Skeletal muscle cell (primary cell): ENCODE measurements around the gene B4GALT1.

ENCODE experiments used
- DNase-seq: peaks from one replicate; pipeline ENCODE4 v3.0.0-alpha.2; 2010; ENCODE audit warnings: low read depth
- H3K4me3 ChIP-seq: 2 replicates; pipeline ENCODE4 v1.5.1; 2011; ENCODE audit warnings: low read depth, mild to moderate bottlenecking, control low read depth, low read length, moderate library complexity

Gene B4GALT1

DNA sequence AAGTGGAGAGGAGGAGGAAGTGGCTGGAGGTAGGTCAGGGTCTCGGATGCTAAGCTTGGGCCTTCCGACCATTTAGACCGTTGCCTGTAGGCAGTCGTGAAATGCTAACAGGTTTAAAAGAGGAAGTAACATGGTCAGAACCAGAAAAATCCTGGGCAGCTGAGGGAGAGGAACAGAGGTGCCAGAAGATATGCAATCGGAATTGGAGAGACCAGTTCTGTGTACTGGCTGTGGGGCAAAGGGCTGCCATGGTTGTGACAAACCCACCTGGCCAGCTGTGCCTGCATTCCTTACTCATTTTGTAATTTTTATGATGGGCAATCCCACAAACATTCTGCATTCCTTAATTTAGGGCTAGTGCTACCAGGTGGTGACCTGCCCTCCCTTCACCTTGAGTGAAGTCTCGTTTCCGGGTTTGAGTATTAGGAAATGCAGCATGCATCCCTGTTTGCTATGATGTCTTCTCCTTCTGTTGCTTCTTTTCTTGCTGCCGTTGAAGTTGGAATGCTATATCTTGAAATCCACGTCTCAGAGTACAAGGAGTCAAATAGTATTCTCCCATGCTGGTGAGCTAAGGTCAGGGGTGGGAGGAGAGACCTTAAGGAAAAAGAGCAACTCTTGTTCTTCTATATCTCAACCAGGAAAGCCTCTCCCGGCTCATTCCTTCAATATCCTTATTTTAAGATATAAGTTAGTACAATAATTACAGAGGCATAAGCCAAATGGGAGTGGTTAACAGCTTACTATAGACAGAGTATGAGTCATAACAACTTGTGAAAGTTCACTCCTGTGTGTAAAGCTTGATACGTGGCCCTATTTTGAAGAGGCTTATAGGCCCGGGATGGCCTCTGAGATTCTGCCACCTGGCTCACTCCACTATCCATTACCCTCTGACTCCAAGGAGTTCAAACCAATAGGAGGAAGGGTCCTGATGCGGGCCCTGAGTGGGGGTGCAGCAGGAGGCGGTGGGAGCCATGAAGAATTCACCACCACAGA, 37.0 kb downstream of the B4GALT1 start:
- DNase-seq = peak; percentile 51
- no peak overlapping the region for H3K4me3 ChIP-seq

DNA sequence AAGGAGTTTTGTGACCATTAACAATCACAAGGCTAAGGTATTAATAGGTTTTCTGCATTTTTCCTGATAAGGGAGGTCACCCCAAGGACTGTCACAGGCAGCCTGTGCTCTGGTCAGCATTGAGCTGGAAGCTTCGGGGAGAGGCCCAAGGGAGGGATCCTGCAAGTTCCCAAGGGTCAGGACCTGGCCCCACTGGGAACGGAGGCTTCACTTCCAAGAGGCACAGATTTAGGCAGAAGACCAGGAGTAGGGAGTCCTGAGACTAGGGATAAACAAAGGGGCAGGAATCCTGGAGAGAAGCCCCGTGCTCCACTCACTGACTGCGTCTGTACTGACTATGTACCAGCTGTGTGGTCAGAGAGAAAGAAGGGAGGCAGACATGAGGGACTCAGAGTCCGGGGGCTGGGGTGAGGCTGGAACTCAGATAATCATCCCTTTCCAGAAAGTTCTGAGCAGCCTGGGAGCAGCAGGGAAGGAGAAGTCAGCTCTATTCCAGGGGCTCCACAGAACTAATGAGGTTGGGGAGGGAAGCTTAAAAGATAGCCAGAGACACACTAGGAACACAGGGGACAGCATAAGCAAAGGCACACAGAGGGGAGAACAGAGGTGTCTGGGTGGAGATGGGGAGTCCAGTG, 37.8 kb downstream of the B4GALT1 start:
- H3K4me3 ChIP-seq = no peak overlapping the region
- DNase-seq = no peak

DNA sequence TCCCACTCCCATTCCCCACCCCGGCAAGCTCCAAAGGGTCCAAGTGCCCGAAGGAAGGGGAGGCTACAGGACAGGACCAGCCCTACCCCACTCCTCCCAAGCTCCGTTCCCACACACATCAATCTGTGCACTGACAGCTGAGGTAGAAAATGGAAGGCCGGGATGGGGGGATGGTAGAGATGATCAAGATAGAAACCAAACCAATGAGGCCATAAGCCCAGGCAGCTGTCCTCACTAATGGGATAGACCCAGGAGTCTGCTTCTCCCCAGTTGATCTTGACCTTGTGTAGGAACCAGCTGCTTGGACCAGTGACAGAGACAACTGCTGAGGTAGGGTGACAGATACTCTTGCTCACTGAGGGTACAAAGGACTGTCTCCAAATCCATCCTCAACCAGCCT, 38.6 kb downstream of the B4GALT1 start:
- H3K4me3 ChIP-seq = no peak overlapping the region
- no peak for DNase-seq

DNA sequence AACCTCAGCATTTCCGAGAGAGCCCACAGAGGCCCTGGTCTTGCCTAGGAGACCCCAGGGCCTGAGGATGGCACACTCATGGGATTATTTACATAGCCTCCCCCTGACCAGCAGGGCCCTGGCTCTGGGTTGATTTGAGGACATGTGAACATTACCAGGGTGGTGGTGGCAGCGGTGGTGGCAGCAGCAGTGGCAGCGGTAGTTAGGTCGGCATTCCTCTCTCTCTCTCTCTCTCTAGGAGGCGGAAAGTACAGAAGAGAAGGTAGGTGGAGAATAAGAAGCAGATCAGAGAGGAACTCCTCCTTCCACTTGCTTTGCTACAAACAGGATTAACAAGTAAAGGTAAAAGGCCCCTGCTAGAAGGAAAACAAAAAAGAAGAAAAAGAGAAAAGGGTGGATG, 39.3 kb downstream of the B4GALT1 start:
- H3K4me3 ChIP-seq = no peak overlapping the region
- DNase-seq = no peak

DNA sequence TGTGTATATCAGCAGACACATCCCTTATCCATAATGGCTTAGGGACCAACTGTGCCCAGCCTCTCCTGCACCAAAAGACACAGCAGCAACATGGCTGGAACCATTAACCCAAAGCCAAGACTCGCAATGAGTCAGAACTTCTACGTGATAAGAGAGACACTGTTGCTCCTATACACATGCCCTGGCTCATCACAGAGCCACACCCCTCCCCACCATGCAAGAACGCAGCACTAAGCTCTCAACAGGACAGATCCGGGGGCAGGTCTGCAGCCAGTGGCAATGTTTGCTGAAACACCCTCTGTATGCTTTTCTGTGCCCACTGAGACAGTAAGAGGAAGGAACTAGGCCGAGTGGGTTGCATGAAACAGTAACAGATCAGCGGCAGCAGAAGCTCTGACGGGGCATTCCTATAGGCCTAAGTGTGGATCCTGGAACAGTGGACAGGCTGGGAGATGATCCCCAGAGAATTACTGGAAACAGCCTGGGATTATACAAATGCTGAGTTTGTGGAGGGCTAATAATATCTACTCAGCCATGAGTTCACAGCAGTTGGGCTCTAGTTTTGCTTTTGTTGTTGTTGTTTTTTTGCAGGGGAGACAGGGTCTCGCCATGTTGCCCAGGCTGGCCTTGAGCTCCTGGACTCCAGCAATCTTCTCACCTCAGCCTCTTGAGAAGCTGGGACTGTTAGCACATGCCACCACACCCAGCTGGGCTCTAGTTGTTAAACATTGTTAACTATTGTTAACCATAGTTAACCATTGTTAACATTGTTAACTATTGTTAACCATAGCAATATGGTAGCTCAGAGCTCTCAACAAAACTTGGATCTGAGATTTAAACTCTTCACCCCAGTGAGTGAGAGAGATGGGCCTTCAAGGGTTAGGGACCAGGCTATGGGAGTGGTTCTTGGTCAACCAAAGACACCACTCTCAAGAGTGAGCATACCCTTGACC, 41.0 kb downstream of the B4GALT1 start:
- H3K4me3 ChIP-seq = no peak overlapping the region
- DNase-seq = no peak

DNA sequence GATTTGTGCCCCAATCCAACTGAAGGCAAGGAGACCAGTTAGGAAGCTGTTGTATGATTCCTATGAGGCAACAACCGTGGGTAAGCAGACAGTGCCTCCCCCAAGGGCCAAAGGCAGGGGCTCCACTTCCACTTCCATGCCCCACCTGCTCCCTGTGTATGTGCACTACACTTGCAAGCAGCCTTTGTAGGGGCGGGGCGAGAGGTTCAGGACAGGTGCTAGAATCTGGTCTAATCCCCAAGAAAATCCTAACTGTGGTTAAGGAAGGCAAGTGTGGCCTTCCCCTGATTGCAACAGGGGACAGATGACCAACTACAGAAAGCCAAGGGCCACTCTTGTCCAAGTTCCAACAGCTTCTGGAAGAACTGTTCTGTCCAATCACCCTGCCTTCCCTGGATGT, 41.7 kb downstream of the B4GALT1 start:
- no peak for DNase-seq
- no peak overlapping the region for H3K4me3 ChIP-seq

DNA sequence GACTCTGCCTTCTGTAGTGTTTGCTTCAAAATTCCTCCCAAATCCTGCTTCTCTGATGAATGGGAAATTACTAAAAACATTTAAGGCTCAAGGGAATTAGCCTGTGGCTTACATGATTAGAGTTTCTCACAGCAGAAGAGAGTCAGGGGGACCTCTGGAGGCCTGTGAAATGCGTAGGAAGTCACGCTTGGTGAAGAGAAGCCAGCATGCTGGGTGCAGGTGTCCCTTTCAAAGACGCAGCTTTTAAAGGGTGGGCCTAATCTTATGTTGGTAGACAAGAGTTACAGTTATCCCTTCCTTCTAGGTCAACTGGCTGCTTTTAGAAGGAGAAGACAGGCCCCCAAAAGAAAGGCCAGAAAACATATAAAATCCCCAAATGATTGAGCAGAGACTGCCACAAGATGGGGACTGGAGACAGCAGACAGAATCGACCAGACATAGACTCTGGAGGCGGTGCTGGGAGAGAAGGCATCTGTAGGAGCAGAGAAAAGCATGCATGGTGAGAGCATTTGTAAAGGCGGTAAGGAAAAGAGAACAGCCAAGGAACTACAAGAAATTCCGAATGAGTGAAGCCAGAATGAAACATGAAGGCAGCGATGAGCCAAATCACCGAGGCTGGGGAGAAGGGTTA, 42.3 kb downstream of the B4GALT1 start:
- no peak overlapping the region for H3K4me3 ChIP-seq
- no peak for DNase-seq

DNA sequence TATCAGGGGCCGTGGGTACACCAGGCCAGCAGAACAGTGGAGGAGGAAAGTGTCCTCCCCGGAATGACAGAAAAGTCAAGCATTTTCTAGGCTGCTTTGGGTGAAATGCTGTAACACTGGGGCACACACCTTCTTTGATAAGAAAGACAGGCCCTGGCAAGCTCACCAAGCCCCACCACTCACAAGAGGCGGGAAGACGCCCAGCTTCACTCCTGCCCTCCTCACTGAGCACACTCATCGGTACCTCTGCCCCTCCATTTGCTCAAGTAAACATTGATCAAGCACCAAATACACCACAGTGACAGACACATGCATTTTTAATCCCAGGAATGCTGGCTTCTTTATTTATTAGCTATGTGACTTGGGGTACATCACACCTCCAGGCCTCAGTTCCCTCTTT, 43.1 kb downstream of the B4GALT1 start:
- no peak for DNase-seq
- no peak overlapping the region for H3K4me3 ChIP-seq

DNA sequence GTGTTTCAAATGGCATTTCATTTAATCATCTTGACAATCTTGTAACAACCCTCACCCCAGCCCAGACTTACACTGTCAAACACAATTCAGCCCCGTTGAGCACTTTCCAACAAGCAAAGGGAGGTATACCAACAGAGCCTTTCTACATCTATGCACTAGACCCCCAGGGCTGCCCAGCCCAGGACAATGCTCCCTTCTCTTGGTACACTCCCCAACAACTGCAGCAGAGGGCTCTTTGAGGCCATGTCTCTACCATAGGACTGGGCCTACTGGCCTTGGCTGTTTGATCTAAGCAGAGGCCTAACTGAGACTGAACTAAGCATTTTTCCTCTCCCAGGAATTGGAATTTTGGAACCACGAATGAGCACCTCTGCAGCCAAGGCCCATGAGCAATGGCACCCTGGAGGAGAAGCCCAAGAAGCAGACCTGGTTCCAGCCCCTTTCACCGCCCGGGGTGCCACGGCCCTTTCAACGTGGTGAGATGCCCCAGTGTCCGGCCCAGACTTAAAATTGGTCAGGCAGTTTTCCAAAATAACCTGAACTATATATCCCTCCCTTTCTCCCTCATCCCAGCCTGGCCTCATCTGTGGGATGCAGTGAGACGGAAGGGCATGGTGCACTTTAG, 43.6 kb downstream of the B4GALT1 start:
- H3K4me3 ChIP-seq = no peak overlapping the region
- DNase-seq = no peak

DNA sequence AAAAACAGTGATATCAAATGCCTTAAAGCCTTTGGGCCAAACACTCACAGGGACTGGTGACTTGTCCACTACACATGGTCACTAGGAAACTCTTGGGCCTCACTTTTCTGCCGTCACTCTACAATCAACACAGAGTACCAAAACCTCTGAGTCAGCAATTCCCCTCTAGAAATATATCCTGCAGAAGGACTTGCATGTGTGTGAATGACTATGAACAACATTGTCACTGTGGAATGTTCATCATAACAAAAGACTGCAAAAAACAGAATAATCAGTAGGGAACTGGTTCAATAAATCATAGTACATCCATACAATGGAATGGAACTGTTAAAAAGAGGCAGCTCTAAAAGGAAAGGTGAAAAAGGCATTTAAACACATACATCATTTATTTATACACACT, 46.5 kb downstream of the B4GALT1 start:
- no peak for DNase-seq
- H3K4me3 ChIP-seq = no peak overlapping the region

DNA sequence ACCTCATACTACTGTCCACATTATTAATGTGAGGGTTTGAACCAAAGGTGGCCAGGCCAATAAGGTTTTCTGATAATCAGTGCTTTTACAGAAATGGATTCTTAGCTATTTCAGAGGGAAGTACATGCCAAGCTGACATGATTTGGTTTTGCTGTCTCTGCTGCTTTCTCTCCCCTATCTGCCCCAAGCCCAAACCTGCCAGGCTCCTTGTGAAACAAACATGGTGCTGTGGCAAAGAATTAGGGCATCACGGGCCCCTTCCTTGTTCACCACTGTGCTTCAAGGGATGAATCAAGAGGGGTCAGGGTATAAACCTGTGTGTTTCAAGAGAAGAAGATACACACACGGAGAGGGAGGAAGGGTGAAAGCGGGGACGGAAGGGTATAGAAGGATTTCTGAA, 49.3 kb downstream of the B4GALT1 start:
- DNase-seq = no peak

DNA sequence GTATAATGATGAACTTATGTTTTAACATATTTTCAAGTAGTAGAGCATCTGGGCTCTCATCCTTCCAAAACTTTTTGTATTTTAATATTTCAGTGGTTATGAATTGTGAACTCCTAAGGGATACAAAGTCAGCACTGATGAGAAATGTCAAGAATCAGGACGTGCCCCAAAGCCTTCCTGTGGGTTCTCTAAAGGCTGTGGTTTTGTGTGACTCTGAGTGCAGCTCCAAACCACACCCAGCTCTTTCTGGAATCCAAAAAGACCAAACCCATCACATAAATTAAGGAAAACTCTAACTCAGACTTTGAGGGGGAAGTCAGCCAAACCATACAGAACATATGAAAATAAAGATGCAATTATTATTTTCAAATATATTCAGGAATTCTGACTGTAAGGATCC, 49.8 kb downstream of the B4GALT1 start:
- no peak for DNase-seq
- no peak overlapping the region for H3K4me3 ChIP-seq

More for the DNA sequence above, 49.3 kb downstream of the B4GALT1 start:
- H3K4me3 ChIP-seq = no peak overlapping the region

DNA sequence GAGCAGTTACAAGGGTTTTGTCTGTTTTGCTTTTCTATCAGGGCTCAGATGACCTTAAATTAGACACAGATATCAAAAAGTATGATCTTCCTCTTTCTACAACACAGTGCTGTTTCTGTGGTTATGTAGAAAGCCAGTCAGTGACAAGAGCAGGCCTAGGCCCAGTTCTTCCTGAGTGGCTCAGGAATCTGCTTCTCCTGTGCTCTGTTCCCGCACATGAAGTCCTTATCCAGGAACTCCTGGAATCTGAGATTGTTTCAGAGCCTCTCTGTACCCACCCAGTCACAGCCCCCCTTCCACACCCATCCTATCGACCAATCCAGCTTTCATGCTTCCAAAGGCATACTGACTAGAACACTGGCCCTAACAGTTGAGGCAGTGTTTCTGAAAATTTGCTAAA, 50.3 kb downstream of the B4GALT1 start:
- no peak overlapping the region for H3K4me3 ChIP-seq
- no peak for DNase-seq

DNA sequence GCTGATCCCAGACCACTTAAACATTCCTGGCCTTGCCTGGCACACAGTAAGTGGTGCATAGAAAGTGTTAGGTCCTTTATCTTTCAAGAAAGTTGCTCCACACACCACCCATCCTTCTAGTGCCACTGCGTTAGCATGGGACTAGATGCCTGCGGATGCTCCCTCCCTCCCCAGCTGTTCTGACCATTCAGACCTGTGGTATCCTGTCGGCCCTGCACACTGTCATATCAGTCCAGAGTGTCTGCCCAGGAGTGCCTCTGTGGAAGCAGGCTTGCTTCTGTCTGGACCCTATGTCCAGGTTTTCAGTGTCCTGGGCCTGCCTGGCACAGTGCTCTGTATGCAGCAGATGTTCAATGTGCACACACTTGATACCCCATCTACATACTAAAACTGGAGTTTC, 52.4 kb downstream of the B4GALT1 start:
- no peak overlapping the region for H3K4me3 ChIP-seq
- no peak for DNase-seq

DNA sequence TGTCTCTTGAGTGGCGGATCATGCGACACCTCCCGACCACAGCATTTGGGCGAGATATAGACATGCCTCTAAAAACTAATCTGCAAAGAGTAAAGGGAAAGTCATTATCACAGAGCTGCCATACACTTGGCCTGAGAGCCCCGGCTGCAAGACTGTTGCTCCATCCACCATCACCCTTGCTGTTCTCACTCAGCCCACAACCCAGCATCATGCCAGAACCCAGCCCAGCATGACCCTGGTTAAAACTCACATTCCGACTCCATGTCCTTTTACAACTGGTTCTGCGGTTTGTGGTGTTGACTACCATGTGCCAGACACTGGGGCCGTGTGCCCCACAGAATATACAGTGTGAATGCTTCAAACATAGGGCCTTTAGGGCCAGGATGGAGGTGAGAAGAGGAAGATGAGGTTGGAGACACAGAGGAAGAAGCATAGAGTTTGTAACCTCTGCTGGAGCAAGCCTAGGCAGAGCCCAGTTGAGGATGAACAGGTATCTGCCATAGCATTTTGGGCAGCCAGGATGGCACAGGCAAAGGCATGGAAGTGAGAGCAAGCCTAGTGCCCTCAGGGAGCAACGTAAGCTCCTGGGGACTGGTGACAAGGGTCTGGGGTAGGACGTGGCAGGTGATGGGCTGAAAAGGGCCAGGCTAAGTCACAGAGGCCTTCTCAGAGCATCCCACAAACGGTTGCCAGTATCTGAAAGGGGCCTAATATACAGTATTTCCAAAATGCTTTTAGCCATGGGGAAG, 53.2 kb downstream of the B4GALT1 start:
- DNase-seq = no peak
- H3K4me3 ChIP-seq = no peak overlapping the region

DNA sequence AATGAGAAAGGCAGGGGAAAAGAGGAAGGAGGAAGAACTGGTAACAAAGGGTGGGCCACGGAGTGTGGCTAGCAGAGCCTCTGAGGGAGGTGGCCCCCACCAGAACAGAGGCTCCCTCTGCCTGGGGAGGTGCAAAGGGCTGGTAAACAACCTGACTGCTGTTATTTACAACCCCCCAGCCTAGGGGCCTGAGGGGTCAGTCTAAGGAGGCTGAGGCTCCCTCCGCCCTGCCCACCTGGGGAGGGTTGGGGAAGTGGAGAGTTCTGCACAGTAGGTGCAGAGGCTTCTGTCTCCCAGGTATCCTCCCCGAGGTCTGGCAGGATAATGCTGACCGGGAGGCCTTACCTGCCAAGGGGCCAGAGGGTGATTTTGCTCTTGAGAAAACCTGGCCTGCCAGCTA, 55.0 kb downstream of the B4GALT1 start:
- DNase-seq = no peak
- no peak overlapping the region for H3K4me3 ChIP-seq

DNA sequence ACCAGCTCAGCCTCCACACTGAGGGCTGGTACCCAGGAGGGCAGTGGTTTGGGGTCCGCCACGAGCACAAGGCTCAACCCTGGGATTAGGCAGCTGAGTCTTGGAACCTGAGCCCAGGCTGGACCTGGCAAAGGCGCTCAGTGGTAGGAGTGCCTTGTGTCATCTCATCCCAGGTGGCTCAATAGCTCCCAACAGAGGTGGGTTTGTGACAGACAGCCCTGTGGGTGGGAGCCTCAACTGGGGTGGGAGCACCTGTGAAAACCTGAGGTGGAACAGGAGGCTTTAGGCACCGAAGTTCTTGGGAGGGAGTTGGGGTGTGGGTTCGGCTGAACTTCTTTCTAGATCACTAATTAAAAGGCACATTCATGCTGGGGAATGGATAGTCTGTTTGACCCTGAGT, 55.5 kb downstream of the B4GALT1 start:
- DNase-seq = no peak
- no peak overlapping the region for H3K4me3 ChIP-seq

DNA sequence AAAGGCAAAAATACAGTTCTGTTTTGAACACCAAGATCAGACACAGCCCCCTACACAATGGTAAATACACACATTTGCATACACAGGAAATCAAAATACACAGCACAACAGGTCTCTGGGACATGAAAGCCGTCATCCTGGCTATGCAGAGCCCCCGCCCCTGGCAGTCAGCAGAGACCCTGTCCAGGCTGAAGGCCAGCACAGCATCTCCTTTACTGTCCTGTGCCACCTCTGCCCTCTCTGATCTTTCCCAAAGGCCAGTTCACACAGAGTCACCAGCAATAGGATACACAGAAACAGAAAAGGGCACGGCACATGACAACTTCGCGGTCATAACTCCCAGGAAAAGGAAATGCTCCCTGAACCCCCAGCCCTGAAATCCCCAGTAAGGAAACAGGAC, 56.5 kb downstream of the B4GALT1 start:
- no peak for DNase-seq
- no peak overlapping the region for H3K4me3 ChIP-seq
